ENCODE data around the gene SHKBP1. TPM values are rescaled to one million over a fixed set of nuclear protein-coding genes. Genes with fewer than 3 reads are reported as not detected.

SHKBP1 gene
- total and polyA plus RNA-seq, 9 of the 15 experiments (the other 6 are each of a cell fraction or from before 2014, with no cell fraction given): 1.2 to 58.1 (median 22.3) TPM

DNA sequence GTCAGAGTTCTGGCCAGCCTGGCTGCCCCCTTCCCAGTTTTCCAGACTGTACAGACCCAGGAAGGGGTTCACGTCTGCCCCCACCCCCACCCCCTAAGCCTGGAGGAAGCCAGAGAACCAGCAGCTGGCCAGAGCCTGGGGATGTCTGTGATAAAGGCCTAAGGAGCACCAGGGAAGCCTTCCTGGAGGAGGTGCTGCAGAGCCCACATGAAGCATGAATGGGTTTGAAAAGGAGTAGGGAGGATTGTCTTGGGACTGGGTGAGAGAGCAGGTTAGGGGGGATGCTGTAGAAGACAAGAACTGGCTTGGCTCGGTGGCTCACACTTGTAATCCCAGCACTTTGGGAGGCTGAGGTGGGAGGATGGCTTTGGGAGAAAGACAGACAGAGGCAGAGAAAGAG, 5.8 kb downstream of the SHKBP1 start:
- Histone ChIP-seq H3K4me2 (ENCODE audit: insufficient read depth, low read length) (no peak overlapping the region), H3K9me1 (ENCODE audit: control insufficient read depth, insufficient read depth, low read length) (no peaks in the 10 kb centered on the region), H3K27ac (ENCODE audit: extremely low read depth, low read depth, low read length) (no peak overlapping the region), H3K4me1 (replicated peaks in 1 of 2; ENCODE audit: control insufficient read depth in 2 of 2, insufficient read depth in 2 of 2, low read length in 2 of 2) (peaks cover 13 to 30% of the 10 kb centered on the region in 2 experiments), H3K9me3 (replicated peaks; ENCODE audit: control insufficient read depth, insufficient read depth, low read depth, low read length) (no peaks in the 10 kb centered on the region), H3K4me3 (no peak overlapping the region), H3K9ac (ENCODE audit: insufficient read depth in 1 of 2, low read depth in 2 of 2, low read length in 2 of 2) (no peak overlapping the region), H3K36me3 (ENCODE audit: control insufficient read depth, insufficient read depth, low read length) (peaks cover 27% of the 10 kb centered on the region; the same call in 1 of the 3 replicates), H4K20me1 (replicated peaks; ENCODE audit: control insufficient read depth, insufficient read depth, low read length) (no peaks in the 10 kb centered on the region), H2AFZ (ENCODE audit: low read depth, low read length) (no peak overlapping the region), H3K79me2 (ENCODE audit: control insufficient read depth, insufficient read depth, low read length) (peaks cover 1% of the 10 kb centered on the region; the same call in 2 of the 3 replicates), H3K27me3 (ENCODE audit: control insufficient read depth in 2 of 2, insufficient read depth in 2 of 2, low read length in 2 of 2) (no peaks in the 10 kb centered on the region)
- FAIRE-seq: no peak
- in situ Hi-C loops (cut with MboI) (no loop called here), intact Hi-C loops (cut with micrococcal nuclease) (no loop called here)
- DNase-seq (ENCODE audit: extremely low read depth in 1 of 4, low spot score in 3 of 4): no peak
- ChIA-PET CTCF (ENCODE audit: low intra/inter-chr PET ratio) (no interaction called here), POLR2A (no interaction called here)
- 78% methylated on average over 1 of the region's 2 CpGs for WGBS (ENCODE audit: insufficient coverage, low coverage, missing lambda C conversion rate)
- TF ChIP-seq, protein P1, sequence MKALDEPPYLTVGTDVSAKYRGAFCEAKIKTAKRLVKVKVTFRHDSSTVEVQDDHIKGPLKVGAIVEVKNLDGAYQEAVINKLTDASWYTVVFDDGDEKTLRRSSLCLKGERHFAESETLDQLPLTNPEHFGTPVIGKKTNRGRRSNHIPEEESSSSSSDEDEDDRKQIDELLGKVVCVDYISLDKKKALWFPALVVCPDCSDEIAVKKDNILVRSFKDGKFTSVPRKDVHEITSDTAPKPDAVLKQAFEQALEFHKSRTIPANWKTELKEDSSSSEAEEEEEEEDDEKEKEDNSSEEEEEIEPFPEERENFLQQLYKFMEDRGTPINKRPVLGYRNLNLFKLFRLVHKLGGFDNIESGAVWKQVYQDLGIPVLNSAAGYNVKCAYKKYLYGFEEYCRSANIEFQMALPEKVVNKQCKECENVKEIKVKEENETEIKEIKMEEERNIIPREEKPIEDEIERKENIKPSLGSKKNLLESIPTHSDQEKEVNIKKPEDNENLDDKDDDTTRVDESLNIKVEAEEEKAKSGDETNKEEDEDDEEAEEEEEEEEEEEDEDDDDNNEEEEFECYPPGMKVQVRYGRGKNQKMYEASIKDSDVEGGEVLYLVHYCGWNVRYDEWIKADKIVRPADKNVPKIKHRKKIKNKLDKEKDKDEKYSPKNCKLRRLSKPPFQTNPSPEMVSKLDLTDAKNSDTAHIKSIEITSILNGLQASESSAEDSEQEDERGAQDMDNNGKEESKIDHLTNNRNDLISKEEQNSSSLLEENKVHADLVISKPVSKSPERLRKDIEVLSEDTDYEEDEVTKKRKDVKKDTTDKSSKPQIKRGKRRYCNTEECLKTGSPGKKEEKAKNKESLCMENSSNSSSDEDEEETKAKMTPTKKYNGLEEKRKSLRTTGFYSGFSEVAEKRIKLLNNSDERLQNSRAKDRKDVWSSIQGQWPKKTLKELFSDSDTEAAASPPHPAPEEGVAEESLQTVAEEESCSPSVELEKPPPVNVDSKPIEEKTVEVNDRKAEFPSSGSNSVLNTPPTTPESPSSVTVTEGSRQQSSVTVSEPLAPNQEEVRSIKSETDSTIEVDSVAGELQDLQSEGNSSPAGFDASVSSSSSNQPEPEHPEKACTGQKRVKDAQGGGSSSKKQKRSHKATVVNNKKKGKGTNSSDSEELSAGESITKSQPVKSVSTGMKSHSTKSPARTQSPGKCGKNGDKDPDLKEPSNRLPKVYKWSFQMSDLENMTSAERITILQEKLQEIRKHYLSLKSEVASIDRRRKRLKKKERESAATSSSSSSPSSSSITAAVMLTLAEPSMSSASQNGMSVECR (CRISPR knock-in tag; IDR thresholded peaks at IDR 0.05): no peak
- TF ChIP-seq ZFP36 (IDR thresholded peaks at IDR 0.05; ENCODE audit: low read depth, low read length, partially characterized antibody): peak; percentile 86
- TF ChIP-seq ZNF384 (IDR thresholded peaks at IDR 0.05; ENCODE audit: low read depth, low read length): no peak
- TF ChIP-seq MXI1 (IDR thresholded peaks at IDR 0.05; ENCODE audit: low read depth, low read length): no peak
- TF ChIP-seq HEY1 (CRISPR knock-in tag; IDR thresholded peaks at IDR 0.05; ENCODE audit: borderline replicate concordance): no peak
- no TSS peak for BruUV-seq (replicated peaks)
- no peak for ATAC-seq

All from K562 (cell line).